ENCODE data around the gene C3AR1.
"Not testable (repeated sequence)": the region's sequence is repeated elsewhere in the genome, so short reads cannot be mapped to it uniquely, and the experiment has no call there.

Gene C3AR1

GRCh38 chr12:8065991-8066594 is at the start of gene C3AR1:
Gene C3AR1 (minus strand): TSS chr12:8066359. CDS start chr12:8060185, 6,174 bp downstream.
- peak; percentile 75 for DNase-seq (ENCODE audit: low spot score)

DNA sequence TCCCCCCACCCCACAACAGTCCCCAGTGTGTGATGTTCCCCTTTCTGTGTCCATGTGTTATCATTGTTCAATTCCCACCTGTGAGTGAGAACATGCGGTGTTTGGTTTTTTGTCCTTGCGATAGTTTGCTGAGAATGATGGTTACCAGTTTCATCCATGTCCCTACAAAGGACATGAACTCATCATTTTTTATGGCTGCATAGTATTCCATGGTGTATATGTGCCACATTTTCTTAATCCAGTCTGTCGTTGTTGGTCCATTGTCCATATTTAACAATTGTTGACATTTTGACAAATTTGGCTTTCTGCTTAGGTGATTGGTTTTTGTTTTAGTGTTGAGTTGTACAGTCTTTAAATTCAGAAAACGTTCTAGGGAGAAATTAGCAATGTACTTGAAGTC is 47.0 kb upstream of the C3AR1 start:
- DNase-seq (ENCODE audit: low spot score): not testable (repeated sequence)

DNA sequence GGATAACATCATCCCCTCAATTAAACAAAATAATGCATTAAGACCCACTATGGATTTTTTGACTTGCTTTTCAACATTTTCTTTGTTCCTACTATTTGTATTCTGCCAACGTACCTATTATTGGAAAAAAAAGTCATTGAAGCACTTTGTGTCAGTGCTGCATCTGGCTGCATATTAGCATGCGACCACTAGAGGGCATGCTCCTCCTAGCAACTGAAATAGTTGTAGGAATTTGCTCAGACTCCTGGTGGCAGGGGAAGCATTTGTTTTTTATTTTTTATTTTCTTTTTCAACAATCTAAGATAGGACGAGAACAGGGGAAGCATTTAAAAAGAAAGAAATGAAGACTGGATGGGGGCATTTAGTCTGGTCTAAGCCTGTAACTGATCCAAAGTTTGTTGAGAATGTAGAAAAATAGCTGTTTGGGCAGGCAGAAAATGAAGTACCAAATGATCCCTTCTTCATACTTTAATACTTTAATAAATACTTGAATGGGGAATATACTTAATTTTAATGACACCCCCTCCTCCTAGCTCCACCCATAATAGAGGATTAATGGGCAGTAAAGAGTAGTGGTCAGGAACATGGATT is 42.7 kb upstream of the C3AR1 start:
- DNase-seq (ENCODE audit: low spot score): peak; percentile 53

DNA sequence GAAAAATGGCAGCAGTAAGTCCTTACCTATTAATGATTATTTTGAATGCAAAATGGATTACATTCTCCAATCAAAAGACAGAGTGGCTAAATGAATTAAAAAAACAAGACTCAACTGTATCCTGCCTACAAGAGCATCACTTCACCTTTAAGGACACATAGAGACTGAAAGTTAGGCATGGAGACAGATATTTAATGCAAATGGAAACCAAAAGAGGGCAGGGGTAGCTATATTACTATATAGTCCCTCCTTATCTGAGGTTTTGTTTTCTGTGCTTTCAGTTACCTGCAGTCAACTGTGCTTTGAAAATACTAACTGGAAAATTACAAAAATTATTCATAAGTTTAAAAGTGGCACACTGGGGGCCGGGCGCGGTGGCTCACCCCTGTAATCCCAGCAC is 33.1 kb upstream of the C3AR1 start:
- DNase-seq (ENCODE audit: low spot score): no peak

DNA sequence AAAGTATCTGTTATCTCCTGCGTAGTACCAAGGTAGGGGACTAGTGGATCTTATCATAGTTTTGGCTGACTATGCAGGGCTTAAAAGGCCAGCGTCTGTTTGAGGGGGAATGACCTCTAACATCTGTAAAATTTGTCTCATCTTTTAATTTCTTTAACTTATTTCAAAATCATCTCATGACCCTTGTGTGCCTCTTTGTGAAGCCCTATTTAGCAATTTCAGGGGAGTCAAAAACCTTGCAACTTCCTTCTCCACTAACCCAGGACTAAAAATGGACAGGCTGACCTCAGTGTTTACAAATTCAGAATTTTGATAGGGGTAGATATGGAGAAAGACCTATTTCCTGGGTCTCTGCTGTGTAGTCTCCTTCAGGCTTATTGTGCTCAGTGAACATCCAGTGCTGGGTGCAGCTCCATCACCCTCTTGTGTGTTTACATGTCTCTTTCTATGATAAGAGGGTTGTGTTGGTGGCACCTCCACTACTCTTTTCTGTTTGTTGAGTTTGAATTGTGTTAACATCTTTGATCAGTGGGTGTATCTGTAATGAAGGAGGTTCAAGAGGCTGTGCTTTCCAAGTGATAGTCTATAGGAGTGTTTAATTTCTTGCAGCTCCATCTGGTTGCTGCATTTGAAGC is 30.2 kb upstream of the C3AR1 start:
- DNase-seq (ENCODE audit: low spot score): no peak

- DNase-seq (ENCODE audit: low spot score): no peak
Observed at GRCh38 chr12:8093291-8093690, 27.1 kb upstream of the C3AR1 start.

GRCh38 chr12:8089716-8090115 is 23.6 kb upstream of the C3AR1 start:
- DNase-seq (ENCODE audit: low spot score): no peak

DNA sequence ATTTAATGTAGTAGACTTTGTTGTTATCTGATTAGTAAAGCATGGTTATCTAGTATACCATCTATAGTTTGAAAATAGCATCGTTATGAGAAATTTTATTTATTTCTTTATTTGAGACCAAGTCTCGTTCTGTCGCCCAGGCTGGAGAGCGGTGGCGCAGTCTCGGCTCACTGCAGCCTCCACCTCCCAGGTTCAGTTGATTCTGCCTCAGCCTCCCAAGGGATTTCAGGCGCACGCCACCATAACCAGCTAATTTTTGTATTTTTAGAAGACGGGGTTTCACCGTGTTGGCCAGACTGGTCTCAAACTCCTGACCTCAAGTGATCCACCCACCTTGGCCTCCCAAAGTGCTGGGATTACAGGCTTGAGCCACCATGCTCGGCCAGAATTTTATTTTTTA is 23.1 kb upstream of the C3AR1 start:
- not testable (repeated sequence) for DNase-seq (ENCODE audit: low spot score)

DNA sequence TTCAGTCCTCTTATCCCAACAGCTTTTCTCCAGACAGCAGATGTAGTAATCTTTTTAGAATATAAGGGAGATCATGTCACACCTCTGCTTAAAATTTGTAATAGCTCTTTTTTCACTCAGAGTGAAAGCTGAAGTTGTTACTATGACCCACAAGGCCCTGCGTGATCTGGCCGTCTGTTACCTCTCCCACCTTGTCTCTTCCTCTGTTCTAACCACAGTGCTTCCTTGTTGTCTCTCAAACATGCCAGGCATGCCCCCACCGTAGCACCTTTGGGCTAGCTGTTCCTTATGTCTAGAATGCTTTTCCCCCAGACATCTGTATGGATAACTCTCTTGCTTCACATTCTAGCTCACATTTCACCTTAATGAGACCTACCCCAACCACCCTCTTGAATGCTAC is 22.4 kb upstream of the C3AR1 start:
- DNase-seq (ENCODE audit: low spot score): no peak

DNA sequence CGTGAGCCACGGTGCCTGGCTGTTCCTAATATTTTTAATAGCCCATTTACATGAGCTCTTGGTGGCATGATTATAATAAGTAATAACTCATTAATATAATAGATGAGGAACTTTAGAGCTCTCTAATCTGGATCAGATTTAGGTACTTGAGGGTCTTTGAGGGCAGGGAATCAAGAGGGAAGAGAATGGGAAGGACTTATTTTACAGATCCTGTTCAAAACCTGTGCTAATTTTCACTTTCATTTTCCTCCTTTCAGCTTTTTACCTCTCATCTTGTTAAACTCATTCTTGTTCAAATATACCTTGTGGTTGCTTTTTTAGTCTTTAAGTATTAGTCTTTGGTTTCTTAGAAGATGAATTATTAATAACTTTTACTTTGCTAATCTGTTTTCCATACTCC is 21.5 kb upstream of the C3AR1 start:
- no peak for DNase-seq (ENCODE audit: low spot score)

DNA sequence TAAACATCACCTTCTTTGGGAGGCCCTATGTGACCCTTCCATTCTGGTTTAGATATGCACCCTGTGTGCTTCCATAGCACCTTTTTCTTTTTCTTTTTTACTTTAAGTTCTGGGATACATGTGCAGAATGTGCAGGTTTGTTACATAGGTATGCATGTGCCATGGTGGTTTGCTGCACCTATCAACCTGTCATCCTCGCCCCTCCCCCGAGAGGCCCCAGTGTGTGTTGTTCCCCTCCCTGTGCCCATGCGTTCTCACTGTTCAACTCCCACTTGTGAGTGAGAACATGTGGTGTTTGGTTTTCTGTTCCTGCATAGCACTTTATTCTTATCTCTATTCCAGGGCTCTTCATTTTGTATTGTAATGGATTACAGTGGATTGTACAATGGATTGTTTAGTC is 18.2 kb upstream of the C3AR1 start:
- DNase-seq (ENCODE audit: low spot score): not testable (repeated sequence)

GRCh38 chr12:8082808-8083100 is 16.6 kb upstream of the C3AR1 start:
- no peak for DNase-seq (ENCODE audit: low spot score)

DNA sequence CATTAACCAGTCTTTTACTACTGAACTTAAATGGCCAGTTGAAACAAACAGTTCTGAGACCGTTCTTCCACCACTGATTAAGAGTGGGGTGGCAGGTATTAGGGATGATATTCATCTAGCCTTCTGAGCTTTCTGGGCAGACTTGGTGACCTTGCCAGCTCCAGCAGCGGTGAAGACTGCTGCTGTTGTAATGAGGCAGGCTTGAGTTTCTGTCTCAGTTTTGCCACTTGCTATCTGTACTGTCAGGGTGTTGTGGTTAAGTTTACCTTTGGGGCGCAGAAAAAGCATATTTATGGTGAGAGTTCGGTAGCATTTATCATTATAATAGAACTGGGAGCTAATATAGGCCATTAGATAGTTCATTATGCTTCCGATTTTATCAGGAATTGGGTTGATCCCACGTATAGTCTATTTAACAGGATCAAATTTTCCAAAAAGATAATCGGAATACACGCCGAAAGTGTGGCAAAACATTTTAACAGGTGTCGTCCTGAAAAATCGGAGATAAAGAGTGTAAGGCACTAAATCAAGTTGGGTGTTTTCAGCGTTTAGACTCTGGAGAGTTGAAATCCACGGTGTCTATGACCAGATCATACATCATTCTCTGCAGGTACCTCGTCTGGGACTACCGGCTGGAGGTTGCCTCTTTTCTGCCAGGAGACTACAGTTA is 15.2 kb upstream of the C3AR1 start:
- DNase-seq (ENCODE audit: low spot score): no peak

- no peak for DNase-seq (ENCODE audit: low spot score)
Observed at GRCh38 chr12:8080120-8080519, 14.0 kb upstream of the C3AR1 start.

- no peak for DNase-seq (ENCODE audit: low spot score)
Observed at GRCh38 chr12:8078916-8079315, 12.8 kb upstream of the C3AR1 start.

DNA sequence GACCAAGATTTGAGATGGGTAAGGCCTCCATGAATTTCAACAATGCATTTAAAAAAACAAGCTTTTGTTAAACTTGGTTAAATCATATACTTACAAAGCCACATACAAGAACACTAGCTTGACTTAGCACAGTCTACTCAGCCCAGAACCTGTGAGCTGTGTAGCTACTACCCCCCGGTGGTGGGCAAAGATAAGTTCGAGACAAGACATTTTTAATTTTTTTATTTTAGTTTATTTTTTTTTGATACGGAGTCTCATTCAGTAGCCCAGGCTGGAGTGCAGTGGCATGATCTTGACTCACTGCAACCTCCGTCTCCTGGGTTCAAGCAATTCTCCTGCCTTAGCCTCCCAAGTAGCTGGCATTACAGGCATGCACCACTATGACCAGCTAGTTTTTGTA is 12.2 kb upstream of the C3AR1 start:
- DNase-seq (ENCODE audit: low spot score): peak; percentile 43

GRCh38 chr12:8077207-8077606 is 11.0 kb upstream of the C3AR1 start:
- peak; percentile 33 for DNase-seq (ENCODE audit: low spot score)

DNA sequence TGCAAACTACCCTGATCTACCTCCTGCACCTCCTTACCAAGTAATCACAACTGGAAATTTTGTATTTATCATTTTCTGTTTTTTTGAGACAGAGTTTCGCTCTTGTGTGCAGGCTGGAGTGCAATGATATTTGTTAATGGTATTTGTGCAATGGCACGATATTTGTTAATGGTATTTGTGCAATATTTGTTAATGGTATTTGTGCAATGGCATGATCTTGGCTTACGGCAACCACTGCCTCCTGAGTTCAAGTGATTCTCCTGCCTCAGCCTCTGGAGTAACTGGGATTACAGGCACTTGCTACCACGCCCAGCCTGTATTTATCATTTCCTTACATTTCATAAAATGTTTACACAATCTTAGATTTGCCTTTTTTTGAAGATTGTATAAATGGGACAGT is 10.2 kb upstream of the C3AR1 start:
- no peak for DNase-seq (ENCODE audit: low spot score)

GRCh38 chr12:8075935-8076334 is 9.8 kb upstream of the C3AR1 start:
- DNase-seq (ENCODE audit: low spot score): no peak

DNA sequence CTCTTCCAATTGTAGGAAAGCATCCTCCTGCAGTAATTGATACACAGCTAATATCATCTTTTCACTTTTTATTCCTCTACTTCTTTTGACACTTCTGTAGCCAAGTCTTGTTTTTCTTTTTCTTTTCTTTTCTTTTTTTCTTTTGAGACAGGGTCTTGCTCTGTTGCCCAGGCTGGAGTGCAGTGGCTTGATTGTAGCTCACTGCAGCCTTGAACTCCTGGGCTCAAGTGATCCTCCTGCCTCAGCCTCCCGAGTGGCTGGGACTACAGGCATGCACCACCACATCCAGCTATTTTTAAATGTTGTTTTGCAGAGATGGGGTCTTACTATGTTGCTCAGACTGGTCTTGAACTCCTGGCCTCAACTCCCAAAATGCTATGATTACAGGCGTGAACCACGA is 5.7 kb upstream of the C3AR1 start:
- DNase-seq (ENCODE audit: low spot score): not testable (repeated sequence)

DNA sequence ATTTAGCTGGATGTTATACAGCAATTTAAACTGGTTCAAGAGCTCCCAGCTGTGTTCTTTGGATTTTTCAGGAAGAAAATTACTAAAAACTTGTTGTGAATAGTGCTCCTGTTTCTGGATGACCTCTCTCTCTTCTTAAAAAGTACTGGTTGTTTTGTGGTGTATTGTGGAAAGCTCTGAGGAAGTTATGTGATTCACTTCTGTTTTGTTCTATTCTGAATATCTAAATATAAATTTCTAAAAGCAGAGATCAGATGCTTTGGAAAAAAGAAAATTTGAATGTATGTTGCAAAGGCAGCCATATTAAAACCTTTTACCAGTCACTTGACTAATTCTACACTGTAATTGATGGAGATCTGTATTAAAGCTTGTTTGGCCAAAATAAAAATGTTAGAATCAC is 3.4 kb upstream of the C3AR1 start:
- DNase-seq (ENCODE audit: low spot score): no peak

GRCh38 chr12:8064131-8064530 is 2.0 kb downstream of the C3AR1 start:
- no peak for DNase-seq (ENCODE audit: low spot score)

GRCh38 chr12:8058506-8058905 is 7.7 kb downstream of the C3AR1 start:
- no peak for DNase-seq (ENCODE audit: low spot score)
